Fibroblast of lung (primary cell): Measurements from ENCODE around the gene SPPL3. TPM values are rescaled to one million over a fixed set of nuclear protein-coding genes. Genes with fewer than 3 reads are reported as not detected.
"Not testable (repeated sequence)": the region's sequence is repeated elsewhere in the genome, so short reads cannot be mapped to it uniquely, and the experiment has no call there.

Experiments
- DNase-seq, 2 donors: peaks; one replicate each; pipeline versions ENCODE4 v3.0.0 to v3.0.0-alpha.2; 2010; ENCODE audit warnings: low read depth in 2 of 2
- H2AFZ ChIP-seq: 2 replicates; pipeline ENCODE4 v1.5.1; 2012; ENCODE audit warnings: low read length, control low read depth, inconsistent platforms
- H3K27ac ChIP-seq: 2 replicates; pipeline ENCODE4 v1.5.1; 2011; ENCODE audit warnings: low read length, control low read depth; ENCODE audit not compliant: insufficient read depth
- H3K27me3 ChIP-seq: 2 replicates; pipeline ENCODE4 v1.5.1; 2011; ENCODE audit warnings: mild to moderate bottlenecking, low read length; ENCODE audit not compliant: control insufficient read depth, insufficient read depth
- H3K36me3 ChIP-seq: 2 replicates; pipeline ENCODE4 v1.5.1; 2011; ENCODE audit warnings: low read length; ENCODE audit not compliant: control insufficient read depth, insufficient read depth
- H3K4me1 ChIP-seq: 2 replicates; pipeline ENCODE4 v1.5.1; 2011; ENCODE audit warnings: low read length; ENCODE audit not compliant: control insufficient read depth, insufficient read depth; ENCODE audit errors: extremely low read depth
- H3K4me2 ChIP-seq: 2 replicates; pipeline ENCODE4 v1.5.1; 2011; ENCODE audit warnings: low read length, control low read depth; ENCODE audit not compliant: insufficient read depth; ENCODE audit errors: extremely low read depth
- H3K4me3 ChIP-seq, 4 experiments: fragments of 200-600 bp in 1 of 4; sonication (generic) in 1 of 4; replicated peaks in 1 of 4; 2 replicates each; pipeline ENCODE4 v1.5.1; 2011 to 2016; ENCODE audit warnings: low read length in 4 of 4, low read depth in 3 of 4, mild to moderate bottlenecking in 3 of 4, control low read depth in 2 of 4, inconsistent platforms in 1 of 4, mixed read lengths in 1 of 4; ENCODE audit not compliant: insufficient read depth in 1 of 4; ENCODE audit errors: control extremely low read depth in 1 of 4
- H3K79me2 ChIP-seq: 2 replicates; pipeline ENCODE4 v1.5.1; 2012; ENCODE audit warnings: mild to moderate bottlenecking, low read length, inconsistent platforms; ENCODE audit not compliant: control insufficient read depth, insufficient read depth
- H3K9ac ChIP-seq: 2 replicates; pipeline ENCODE4 v1.5.1; 2011; ENCODE audit warnings: mild to moderate bottlenecking, low read length, control low read depth; ENCODE audit not compliant: insufficient read depth
- H3K9me3 ChIP-seq: 2 replicates; pipeline ENCODE4 v1.5.1; 2012; ENCODE audit warnings: low read depth, low read length; ENCODE audit not compliant: control insufficient read depth, insufficient read depth
- H4K20me1 ChIP-seq: 2 replicates; pipeline ENCODE4 v1.5.1; 2011; ENCODE audit warnings: low read length; ENCODE audit not compliant: control insufficient read depth, insufficient read depth; ENCODE audit errors: extremely low read depth
- EZH2 ChIP-seq: IDR thresholded peaks from 2 replicates; pipeline ENCODE4 v1.5.1; 2012; ENCODE audit warnings: low read length, control low read depth, mild to moderate bottlenecking; ENCODE audit errors: missing control alignments
- polyA plus RNA-seq, 2 donors: library from polyadenylated mRNA; depleted of rRNA in 1 of 2; stranded (reverse) in 1 of 2; unstranded in 1 of 2; fragments of >200 nt; gene quantifications; 2 replicates each; pipeline ENCODE4 v1.2.1, GENCODE V29; 2011 to 2012; ENCODE audit warnings: missing spikeins in 1 of 2
- total RNA-seq: library from RNA; depleted of rRNA; stranded (reverse); fragments of >200 nt; gene quantifications from 2 replicates; pipeline ENCODE4 v1.2.1, GENCODE V29; 2014
- TF ChIP-seq, protein P1 (sequence below), 2 donors: IDR thresholded peaks in 1 of 2; conservative IDR thresholded peaks in 1 of 2; 1 replicate in 1 of 2; 2 replicates in 1 of 2; pipeline ENCODE4 v1.5.1; 2011 to 2012; ENCODE audit warnings: low read length in 2 of 2, control low read depth in 1 of 2, inconsistent platforms in 1 of 2, low read depth in 1 of 2, mild to moderate bottlenecking in 1 of 2

The SPPL3 gene
- total and polyA plus RNA-seq, 2 donors (not counting 1 experiment from before 2014, with no cell fraction given) = 7.1 to 41.4 TPM

DNA sequence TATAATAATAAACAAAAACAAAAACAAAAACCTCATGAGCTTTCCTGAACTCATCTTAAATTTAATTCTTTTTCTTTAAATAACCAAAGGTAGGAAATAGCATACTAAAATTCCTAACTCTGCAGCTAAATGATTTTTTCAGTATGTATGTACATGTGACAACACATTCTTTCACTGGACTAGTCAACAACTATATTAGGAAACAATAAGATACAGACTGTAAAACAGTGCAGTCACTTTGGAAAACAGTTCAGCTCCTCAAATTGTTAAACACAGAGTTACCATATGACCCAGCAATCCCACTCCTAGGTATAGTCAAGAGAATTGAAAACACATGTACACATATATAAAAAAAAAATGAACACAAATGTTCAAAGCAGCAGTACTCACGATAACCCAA lies 64.7 kb downstream of the SPPL3 start:
- H3K79me2 ChIP-seq = no peaks in the 10 kb centered on the region
- no peak for TF ChIP-seq EZH2
- TF ChIP-seq, protein P1, sequence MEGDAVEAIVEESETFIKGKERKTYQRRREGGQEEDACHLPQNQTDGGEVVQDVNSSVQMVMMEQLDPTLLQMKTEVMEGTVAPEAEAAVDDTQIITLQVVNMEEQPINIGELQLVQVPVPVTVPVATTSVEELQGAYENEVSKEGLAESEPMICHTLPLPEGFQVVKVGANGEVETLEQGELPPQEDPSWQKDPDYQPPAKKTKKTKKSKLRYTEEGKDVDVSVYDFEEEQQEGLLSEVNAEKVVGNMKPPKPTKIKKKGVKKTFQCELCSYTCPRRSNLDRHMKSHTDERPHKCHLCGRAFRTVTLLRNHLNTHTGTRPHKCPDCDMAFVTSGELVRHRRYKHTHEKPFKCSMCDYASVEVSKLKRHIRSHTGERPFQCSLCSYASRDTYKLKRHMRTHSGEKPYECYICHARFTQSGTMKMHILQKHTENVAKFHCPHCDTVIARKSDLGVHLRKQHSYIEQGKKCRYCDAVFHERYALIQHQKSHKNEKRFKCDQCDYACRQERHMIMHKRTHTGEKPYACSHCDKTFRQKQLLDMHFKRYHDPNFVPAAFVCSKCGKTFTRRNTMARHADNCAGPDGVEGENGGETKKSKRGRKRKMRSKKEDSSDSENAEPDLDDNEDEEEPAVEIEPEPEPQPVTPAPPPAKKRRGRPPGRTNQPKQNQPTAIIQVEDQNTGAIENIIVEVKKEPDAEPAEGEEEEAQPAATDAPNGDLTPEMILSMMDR (conservative IDR thresholded peaks at IDR 0.05 in 1 of 2, IDR thresholded peaks at IDR 0.05 in 1 of 2; ENCODE audit: low read depth in 1 of 2, low read length in 2 of 2) = no peak
- no peak overlapping the region for H3K9ac ChIP-seq
- peaks cover 2% of the 10 kb centered on the region for H3K4me1 ChIP-seq
- no peak overlapping the region for H3K4me2 ChIP-seq
- no peak overlapping the region for H3K27ac ChIP-seq
- H3K36me3 ChIP-seq = no peaks in the 10 kb centered on the region
- no peaks in the 10 kb centered on the region for H3K9me3 ChIP-seq
- H2AFZ ChIP-seq = no peak overlapping the region
- no peak for DNase-seq
- H3K4me3 ChIP-seq = no peak overlapping the region
- peaks cover 2% of the 10 kb centered on the region for H4K20me1 ChIP-seq
- H3K27me3 ChIP-seq = no peaks in the 10 kb centered on the region

DNA sequence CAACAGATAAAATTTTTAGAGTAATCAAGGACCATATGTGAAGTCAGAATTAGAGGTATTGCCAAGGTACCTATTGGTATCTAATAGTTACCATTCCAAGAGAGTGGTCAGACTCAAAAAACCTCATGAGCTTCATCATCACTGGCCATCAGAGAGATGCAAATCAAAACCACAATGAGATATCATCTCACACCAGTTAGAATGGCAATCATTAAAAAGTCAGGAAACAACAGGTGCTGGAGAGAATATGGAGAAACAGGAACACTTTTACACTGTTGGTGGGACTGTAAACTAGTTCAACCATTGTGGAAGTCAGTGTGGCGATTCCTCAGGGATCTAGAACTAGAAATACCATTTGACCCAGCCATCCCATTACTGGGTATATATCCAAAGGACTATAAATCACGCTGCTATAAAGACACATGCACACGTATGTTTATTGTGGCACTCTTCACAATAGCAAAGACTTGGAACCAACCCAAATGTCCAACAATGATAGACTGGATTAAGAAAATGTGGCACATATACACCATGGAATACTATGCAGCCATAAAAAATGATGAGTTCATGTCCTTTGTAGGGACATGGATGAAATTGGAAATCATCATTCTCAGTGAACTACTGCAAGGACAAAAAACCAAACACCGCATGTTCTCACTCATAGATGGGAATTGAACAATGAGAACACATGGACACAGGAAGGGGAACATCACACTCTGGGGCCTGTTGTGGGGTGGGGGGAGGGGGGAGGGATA lies 65.4 kb downstream of the SPPL3 start:
- not testable (repeated sequence) for H4K20me1 ChIP-seq, H3K36me3 ChIP-seq, H3K79me2 ChIP-seq, H2AFZ ChIP-seq, H3K4me1 ChIP-seq, H3K9me3 ChIP-seq, H3K4me2 ChIP-seq, H3K27me3 ChIP-seq, H3K4me3 ChIP-seq, H3K9ac ChIP-seq, DNase-seq, H3K27ac ChIP-seq

DNA sequence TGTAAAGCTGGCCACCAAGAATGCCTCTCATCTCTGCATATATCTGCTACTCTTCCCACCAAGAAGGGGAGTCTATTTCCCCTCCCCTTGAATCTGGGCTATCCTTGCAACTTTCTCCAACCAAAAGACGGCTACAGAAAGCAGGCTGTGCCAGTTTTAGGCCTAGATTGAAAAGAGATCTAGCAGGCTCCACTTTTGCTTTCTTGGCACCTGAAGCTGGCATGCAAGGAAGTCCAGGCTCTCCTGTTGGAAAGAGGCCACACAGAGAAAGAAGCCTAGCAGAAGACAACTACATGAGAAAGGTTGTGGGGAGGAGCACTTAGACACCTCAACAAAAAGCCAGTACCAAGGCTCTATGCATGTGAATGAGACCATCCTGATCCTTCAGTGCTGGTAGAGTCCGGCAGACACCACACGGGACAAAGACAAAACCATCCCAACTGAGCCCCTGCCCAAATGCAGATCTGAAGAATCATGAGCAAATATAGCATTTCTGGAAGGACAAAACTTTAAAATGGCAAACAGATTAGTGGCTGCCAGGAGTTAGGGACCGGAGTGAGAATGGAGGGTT lies 68.0 kb downstream of the SPPL3 start:
- Histone ChIP-seq H3K9ac (no peak overlapping the region), H3K27me3 (no peaks in the 10 kb centered on the region), H3K4me1 (peaks cover 2% of the 10 kb centered on the region), H3K4me2 (no peak overlapping the region), H3K4me3 (no peak overlapping the region), H3K79me2 (no peaks in the 10 kb centered on the region), H3K27ac (no peak overlapping the region), H3K9me3 (no peaks in the 10 kb centered on the region), H4K20me1 (peaks cover 2% of the 10 kb centered on the region), H3K36me3 (no peaks in the 10 kb centered on the region), H2AFZ (no peak overlapping the region)
- DNase-seq = no peak
- TF ChIP-seq, protein P1 (conservative IDR thresholded peaks at IDR 0.05 in 1 of 2, IDR thresholded peaks at IDR 0.05 in 1 of 2; ENCODE audit: low read depth in 1 of 2, low read length in 2 of 2) = no peak
- no peak for TF ChIP-seq EZH2
